Thyroid gland (tissue), 4 donors: ENCODE data around the gene ARL2.

Experiments
- POLR2A ChIP-seq, 2 donors: fragments of 450-650 bp; IDR thresholded peaks; one replicate each; pipeline ENCODE4 v1.6.1; 2017; ENCODE audit warnings: antibody characterized with exemption in 2 of 2, mild to moderate bottlenecking in 2 of 2, moderate library complexity in 1 of 2
- TF ChIP-seq, protein P1 (sequence below), 6 experiments: fragments of 200-600 bp in 3 of 6; fragments of 450-650 bp in 3 of 6; sonication (generic) in 3 of 6; IDR thresholded peaks; one replicate each; pipeline ENCODE4 v1.5.1; 2016 to 2019; ENCODE audit warnings: antibody characterized with exemption in 6 of 6, mild to moderate bottlenecking in 2 of 6, inconsistent platforms in 1 of 6, moderate library complexity in 1 of 6

GRCh38 chr11:65058419-65059054, 44.6 kb downstream of the ARL2 start, which contains the start of gene NAALADL1:
- TF ChIP-seq POLR2A (IDR thresholded peaks at IDR 0.05): no peak
- TF ChIP-seq, protein P1, sequence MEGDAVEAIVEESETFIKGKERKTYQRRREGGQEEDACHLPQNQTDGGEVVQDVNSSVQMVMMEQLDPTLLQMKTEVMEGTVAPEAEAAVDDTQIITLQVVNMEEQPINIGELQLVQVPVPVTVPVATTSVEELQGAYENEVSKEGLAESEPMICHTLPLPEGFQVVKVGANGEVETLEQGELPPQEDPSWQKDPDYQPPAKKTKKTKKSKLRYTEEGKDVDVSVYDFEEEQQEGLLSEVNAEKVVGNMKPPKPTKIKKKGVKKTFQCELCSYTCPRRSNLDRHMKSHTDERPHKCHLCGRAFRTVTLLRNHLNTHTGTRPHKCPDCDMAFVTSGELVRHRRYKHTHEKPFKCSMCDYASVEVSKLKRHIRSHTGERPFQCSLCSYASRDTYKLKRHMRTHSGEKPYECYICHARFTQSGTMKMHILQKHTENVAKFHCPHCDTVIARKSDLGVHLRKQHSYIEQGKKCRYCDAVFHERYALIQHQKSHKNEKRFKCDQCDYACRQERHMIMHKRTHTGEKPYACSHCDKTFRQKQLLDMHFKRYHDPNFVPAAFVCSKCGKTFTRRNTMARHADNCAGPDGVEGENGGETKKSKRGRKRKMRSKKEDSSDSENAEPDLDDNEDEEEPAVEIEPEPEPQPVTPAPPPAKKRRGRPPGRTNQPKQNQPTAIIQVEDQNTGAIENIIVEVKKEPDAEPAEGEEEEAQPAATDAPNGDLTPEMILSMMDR (IDR thresholded peaks at IDR 0.05): no peak
